Measurements from ENCODE around the gene BCL2L11.

Gene BCL2L11

GRCh38 chr2:111186121-111186715, 65.5 kb downstream of the BCL2L11 start:
- Histone ChIP-seq H3K36me3 (no peaks in the 10 kb centered on the region), H3K27me3 (no peaks in the 10 kb centered on the region), H3K4me3 (no peak overlapping the region), H3K27ac (no peak overlapping the region), H3K4me1 (peaks cover 0 to 19% (median 17%) of the 10 kb centered on the region in 4 donors), H3K9me3 (no peaks in the 10 kb centered on the region)
- TF ChIP-seq CTCF (IDR thresholded peaks at IDR 0.05): no peak
- intact Hi-C loops (cut with DNase I; ENCODE audit: low total_unique reads): no loop called here
- peak in 1 of 2 donors; percentile 59 for DNase-seq

GRCh38 chr2:111186933-111187332, 66.2 kb downstream of the BCL2L11 start:
- H3K4me3 ChIP-seq: no peak overlapping the region
- H3K27me3 ChIP-seq: no peaks in the 10 kb centered on the region
- H3K27ac ChIP-seq: no peak overlapping the region
- peaks cover 0 to 19% (median 17%) of the 10 kb centered on the region in 4 donors for H3K4me1 ChIP-seq
- H3K9me3 ChIP-seq: no peaks in the 10 kb centered on the region
- no peak for DNase-seq
- H3K36me3 ChIP-seq: no peaks in the 10 kb centered on the region
- intact Hi-C loops (cut with DNase I; ENCODE audit: low total_unique reads): no loop called here
- TF ChIP-seq CTCF (IDR thresholded peaks at IDR 0.05): no peak

GRCh38 chr2:111188681-111189080, 68.0 kb downstream of the BCL2L11 start:
- H3K36me3 ChIP-seq: no peaks in the 10 kb centered on the region
- DNase-seq: no peak
- H3K27ac ChIP-seq: no peak overlapping the region
- H3K27me3 ChIP-seq: no peaks in the 10 kb centered on the region
- intact Hi-C loops (cut with DNase I; ENCODE audit: low total_unique reads): no loop called here
- no peak overlapping the region for H3K4me3 ChIP-seq
- no peaks in the 10 kb centered on the region for H3K9me3 ChIP-seq
- H3K4me1 ChIP-seq: peaks cover 0 to 19% (median 17%) of the 10 kb centered on the region in 4 donors
- no peak for TF ChIP-seq CTCF (IDR thresholded peaks at IDR 0.05)

- no peak for DNase-seq
- intact Hi-C loops (cut with DNase I; ENCODE audit: low total_unique reads): no loop called here
These were observed 68.4 kb downstream of the BCL2L11 start for GRCh38 chr2:111189106-111189505.

GRCh38 chr2:111190816-111191540, 70.3 kb downstream of the BCL2L11 start:
- Histone ChIP-seq H3K27ac (no peak overlapping the region), H3K9me3 (no peaks in the 10 kb centered on the region), H3K4me1 (peaks cover 0 to 3% (median under 1%) of the 10 kb centered on the region in 4 donors), H3K27me3 (no peaks in the 10 kb centered on the region), H3K4me3 (no peak overlapping the region), H3K36me3 (no peaks in the 10 kb centered on the region)
- DNase-seq: no peak
- no peak for TF ChIP-seq CTCF (IDR thresholded peaks at IDR 0.05)
- intact Hi-C loops (cut with DNase I; ENCODE audit: low total_unique reads): no loop called here

More at GRCh38 chr2:111189106-111189505, 68.4 kb downstream of the BCL2L11 start:
- Histone ChIP-seq H3K4me1 (peaks cover 0 to 19% (median 17%) of the 10 kb centered on the region in 4 donors), H3K27ac (no peak overlapping the region), H3K27me3 (no peaks in the 10 kb centered on the region), H3K4me3 (no peak overlapping the region), H3K36me3 (no peaks in the 10 kb centered on the region), H3K9me3 (no peaks in the 10 kb centered on the region)
- TF ChIP-seq CTCF (IDR thresholded peaks at IDR 0.05): no peak

Measured in tibial artery (tissue), 4 donors.